GM12891 (cell line): ENCODE results near the gene STXBP2.

Experiments used
- DNase-seq: peaks from one replicate; pipeline ENCODE4 v3.0.0; 2011; ENCODE audit warnings: low spot score; ENCODE audit not compliant: insufficient read length
- FAIRE-seq: peaks from 2 replicates; lab custom pipeline; 2011; peaks lifted over from hg19 to GRCh38; lab: Jason Lieb, UNC
- PAX5 ChIP-seq: IDR thresholded peaks from 2 replicates; pipeline ENCODE4 v1.6.1; 2011; ENCODE audit warnings: low read length, moderate library complexity, mild to moderate bottlenecking; ENCODE audit not compliant: insufficient read depth, severe bottlenecking
- POLR2A ChIP-seq: IDR thresholded peaks from 2 replicates; pipeline ENCODE4 v1.6.1; 2011; ENCODE audit warnings: low read depth, low read length, control low read depth
- POLR2AphosphoS5 ChIP-seq: IDR thresholded peaks from 2 replicates; pipeline ENCODE4 v1.6.1; 2011; ENCODE audit warnings: low read depth, low read length, control low read depth
- POU2F2 ChIP-seq: IDR thresholded peaks from 2 replicates; pipeline ENCODE4 v1.6.1; 2011; ENCODE audit warnings: low read depth, mild to moderate bottlenecking, control low read depth, low read length, moderate library complexity
- SPI1 ChIP-seq: IDR thresholded peaks from 2 replicates; pipeline ENCODE4 v1.6.1; 2011; ENCODE audit warnings: low read depth, low read length, control low read depth
- TAF1 ChIP-seq: IDR thresholded peaks from 2 replicates; pipeline ENCODE4 v1.6.1; 2011; ENCODE audit warnings: low read depth, low read length, control low read depth

STXBP2 gene

GRCh38 chr19:7648265-7649014 is 11.5 kb downstream of the STXBP2 start:
- no peak for DNase-seq
- TF ChIP-seq POLR2AphosphoS5, result peak; percentile 29; the same call in 1 of the 2 replicates
- no peak for TF ChIP-seq TAF1
- no peak for FAIRE-seq

GRCh38 chr19:7650148-7650547 is 13.2 kb downstream of the STXBP2 start:
- no peak for FAIRE-seq
- DNase-seq, result no peak
- no peak for TF ChIP-seq SPI1
- TF ChIP-seq POLR2AphosphoS5, result no peak
- no peak for TF ChIP-seq TAF1
- TF ChIP-seq POLR2A, result no peak
- TF ChIP-seq POU2F2, result no peak

- peak; percentile 64 for FAIRE-seq
- DNase-seq, result peak; percentile 75
Observed at GRCh38 chr19:7652061-7652641, 15.2 kb downstream of the STXBP2 start.

GRCh38 chr19:7654401-7654800 is 17.5 kb downstream of the STXBP2 start:
- TF ChIP-seq SPI1, result no peak
- no peak for TF ChIP-seq POLR2A
- no peak for TF ChIP-seq POU2F2
- TF ChIP-seq TAF1, result no peak
- TF ChIP-seq POLR2AphosphoS5, result no peak
- TF ChIP-seq PAX5, result no peak
- DNase-seq, result no peak
- no peak for FAIRE-seq

More at GRCh38 chr19:7652061-7652641, 15.2 kb downstream of the STXBP2 start:
- no peak for TF ChIP-seq PAX5
- no peak for TF ChIP-seq TAF1
- TF ChIP-seq POLR2AphosphoS5, result no peak
- peak; percentile 41; the same call in 1 of the 2 replicates for TF ChIP-seq POU2F2

- no peak for DNase-seq
Observed at GRCh38 chr19:7655581-7655980, 18.7 kb downstream of the STXBP2 start.

GRCh38 chr19:7657131-7657751 is 20.3 kb downstream of the STXBP2 start:
- FAIRE-seq (no peak), DNase-seq (no peak)
- TF ChIP-seq POLR2AphosphoS5, result no peak
- peak; percentile 45; the same call in 1 of the 2 replicates for TF ChIP-seq SPI1

More at GRCh38 chr19:7655581-7655980, 18.7 kb downstream of the STXBP2 start:
- FAIRE-seq, result no peak
- TF ChIP-seq POLR2AphosphoS5, result no peak

GRCh38 chr19:7658219-7658686 is 21.3 kb downstream of the STXBP2 start:
- TF ChIP-seq TAF1 (no peak), POLR2AphosphoS5 (no peak), POLR2A (no peak), PAX5 (no peak), SPI1 (no peak), POU2F2 (no peak)
- peak; percentile 92 for DNase-seq
- peak; percentile 90 for FAIRE-seq

GRCh38 chr19:7661744-7662538 is 25.0 kb downstream of the STXBP2 start:
- TF ChIP-seq SPI1 (peak; percentile 56), TAF1 (no peak), POLR2AphosphoS5 (no peak), POLR2A (no peak)
- DNase-seq (no peak), FAIRE-seq (no peak)

GRCh38 chr19:7662657-7663056 is 25.7 kb downstream of the STXBP2 start:
- FAIRE-seq, result no peak
- TF ChIP-seq PAX5 (no peak), POLR2AphosphoS5 (no peak), POLR2A (no peak), POU2F2 (no peak), SPI1 (no peak), TAF1 (no peak)
- DNase-seq, result no peak

GRCh38 chr19:7663706-7664105 is 26.8 kb downstream of the STXBP2 start:
- TF ChIP-seq POLR2A, result no peak
- TF ChIP-seq POU2F2, result no peak
- no peak for TF ChIP-seq POLR2AphosphoS5
- no peak for FAIRE-seq

More at GRCh38 chr19:7663706-7664105, 26.8 kb downstream of the STXBP2 start:
- no peak for DNase-seq
